Stimulated activated CD4-positive, alpha-beta T cell treated with anti-CD3 and anti-CD28 coated beads, Interleukin-15, amount 100 ng/mL, for 1 hour (primary cell): ENCODE data around the gene TMPRSS11A.

Experiments
- DNase-seq, 2 donors: peaks; one replicate each; pipeline ENCODE4 v3.0.0-alpha.2; 2020; ENCODE audit warnings: low read depth in 1 of 2, low spot score in 1 of 2

The TMPRSS11A gene

GRCh38 chr4:67963356-67963755 is at the start of gene TMPRSS11A:
TMPRSS11A (minus strand) TSS chr4:67963493; CDS start chr4:67963393, 100 bp downstream.
- DNase-seq = no peak

GRCh38 chr4:68011684-68012083 is 48.4 kb upstream of the TMPRSS11A start:
- DNase-seq = no peak

- no peak for DNase-seq
These were observed 39.6 kb upstream of the TMPRSS11A start for GRCh38 chr4:68002906-68003305.

GRCh38 chr4:67996127-67996526 is 32.8 kb upstream of the TMPRSS11A start:
- no peak for DNase-seq

GRCh38 chr4:67988991-67989390 is 25.7 kb upstream of the TMPRSS11A start:
- DNase-seq = no peak

GRCh38 chr4:67983333-67983732 is 20.0 kb upstream of the TMPRSS11A start:
- no peak for DNase-seq

GRCh38 chr4:67980512-67980911 is 17.2 kb upstream of the TMPRSS11A start:
- DNase-seq = no peak

- no peak for DNase-seq
These were observed 10.3 kb upstream of the TMPRSS11A start for GRCh38 chr4:67973608-67974007.

- DNase-seq = no peak
These were observed 8.4 kb downstream of the TMPRSS11A start for GRCh38 chr4:67954890-67955289.

- no peak for DNase-seq
These were observed 22.2 kb downstream of the TMPRSS11A start for GRCh38 chr4:67941074-67941473.

- DNase-seq = no peak
These were observed 22.8 kb downstream of the TMPRSS11A start for GRCh38 chr4:67940506-67940905.

- DNase-seq = no peak
These were observed 24.1 kb downstream of the TMPRSS11A start for GRCh38 chr4:67939195-67939594.

- no peak for DNase-seq
These were observed 27.4 kb downstream of the TMPRSS11A start for GRCh38 chr4:67935888-67936287.

- no peak for DNase-seq
These were observed 28.7 kb downstream of the TMPRSS11A start for GRCh38 chr4:67934628-67935027.

GRCh38 chr4:67933755-67934154 is 29.5 kb downstream of the TMPRSS11A start:
- no peak for DNase-seq

GRCh38 chr4:67933038-67933437 is 30.3 kb downstream of the TMPRSS11A start:
- no peak for DNase-seq

GRCh38 chr4:67931256-67931655 is 32.0 kb downstream of the TMPRSS11A start:
- no peak for DNase-seq

- no peak for DNase-seq
These were observed 33.9 kb downstream of the TMPRSS11A start for GRCh38 chr4:67929426-67929825.

- DNase-seq = no peak
These were observed 34.7 kb downstream of the TMPRSS11A start for GRCh38 chr4:67928546-67928945.

- DNase-seq = no peak
These were observed 36.0 kb downstream of the TMPRSS11A start for GRCh38 chr4:67927251-67927650.

GRCh38 chr4:67926485-67926884 is 36.8 kb downstream of the TMPRSS11A start:
- no peak for DNase-seq

GRCh38 chr4:67922697-67923096 is 40.6 kb downstream of the TMPRSS11A start:
- no peak for DNase-seq

- no peak for DNase-seq
These were observed 44.9 kb downstream of the TMPRSS11A start for GRCh38 chr4:67918428-67918827.

GRCh38 chr4:67915400-67915966 is 47.8 kb downstream of the TMPRSS11A start:
- DNase-seq = no peak
